HG03097 (cell line): ENCODE results near the gene CYB561D1.

ENCODE experiments used
- ATAC-seq: cut with Tn5 transposase; IDR thresholded peaks from one replicate; pipeline ENCODE4 v1.9.1; 2021; ENCODE audit not compliant: unreplicated experiment, low FRiP score

Gene CYB561D1

DNA sequence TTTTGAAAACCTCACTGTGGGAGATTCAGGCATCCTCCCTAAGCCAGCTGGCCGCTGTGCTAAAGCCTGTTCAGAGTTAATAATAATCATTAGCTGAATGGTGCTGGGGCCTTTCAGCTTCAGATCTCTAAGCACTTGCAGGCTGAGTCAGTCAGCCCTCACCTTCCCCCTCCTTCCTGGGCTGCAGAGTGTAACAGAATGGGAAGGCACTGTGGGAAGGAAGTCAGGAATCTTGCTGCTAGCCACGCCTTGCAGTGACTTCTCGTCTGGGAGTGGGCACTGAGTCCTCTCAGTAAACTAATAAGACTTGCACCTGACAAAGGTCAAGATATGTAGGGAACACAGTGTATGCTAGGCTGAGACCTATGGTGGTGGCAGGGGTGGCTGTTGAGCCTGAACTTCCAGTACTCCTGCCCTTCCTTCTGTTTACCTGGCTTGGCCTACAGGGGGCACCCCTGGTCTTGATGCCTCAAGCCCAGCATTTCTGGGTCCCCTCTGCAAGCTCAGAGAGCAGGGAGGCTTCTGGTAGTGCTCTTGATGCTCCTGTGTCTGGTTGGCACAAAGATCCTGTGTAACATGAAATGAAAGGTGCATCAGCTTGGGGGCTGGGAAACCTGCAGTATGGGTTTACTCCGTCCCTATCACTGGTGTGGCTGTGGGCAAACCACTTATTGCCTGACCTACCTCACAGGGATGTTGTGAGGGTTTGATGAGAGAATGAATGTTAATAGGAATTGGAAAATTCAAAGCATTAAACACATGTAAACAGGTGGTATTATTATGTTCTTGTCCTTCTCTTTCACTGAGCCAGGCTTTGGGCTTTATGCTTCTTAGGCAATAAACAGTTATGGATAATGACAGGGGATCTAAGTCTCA, 6.0 kb downstream of the CYB561D1 start:
- no peak for ATAC-seq

DNA sequence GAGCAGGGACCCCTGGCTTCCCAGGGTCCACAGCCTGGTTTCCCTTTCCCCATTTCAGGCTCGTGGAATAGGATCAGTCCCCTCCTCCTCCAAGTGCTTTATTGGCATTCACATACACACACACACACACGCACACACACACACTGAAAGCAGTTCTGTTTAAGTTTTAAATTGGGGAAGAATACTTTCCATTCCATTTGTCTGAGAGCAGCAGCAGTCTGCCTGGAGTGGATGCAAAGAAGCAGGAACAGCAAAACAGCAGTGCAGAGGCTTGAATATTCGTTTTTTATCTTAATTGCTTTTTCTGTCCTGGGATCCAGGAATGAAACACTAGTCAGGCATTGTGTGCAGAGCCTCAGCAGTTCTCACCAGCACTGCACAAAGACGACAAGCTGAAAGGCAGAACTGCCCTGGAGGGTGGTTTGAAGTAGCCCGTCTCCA, 7.1 kb downstream of the CYB561D1 start:
- ATAC-seq = no peak

DNA sequence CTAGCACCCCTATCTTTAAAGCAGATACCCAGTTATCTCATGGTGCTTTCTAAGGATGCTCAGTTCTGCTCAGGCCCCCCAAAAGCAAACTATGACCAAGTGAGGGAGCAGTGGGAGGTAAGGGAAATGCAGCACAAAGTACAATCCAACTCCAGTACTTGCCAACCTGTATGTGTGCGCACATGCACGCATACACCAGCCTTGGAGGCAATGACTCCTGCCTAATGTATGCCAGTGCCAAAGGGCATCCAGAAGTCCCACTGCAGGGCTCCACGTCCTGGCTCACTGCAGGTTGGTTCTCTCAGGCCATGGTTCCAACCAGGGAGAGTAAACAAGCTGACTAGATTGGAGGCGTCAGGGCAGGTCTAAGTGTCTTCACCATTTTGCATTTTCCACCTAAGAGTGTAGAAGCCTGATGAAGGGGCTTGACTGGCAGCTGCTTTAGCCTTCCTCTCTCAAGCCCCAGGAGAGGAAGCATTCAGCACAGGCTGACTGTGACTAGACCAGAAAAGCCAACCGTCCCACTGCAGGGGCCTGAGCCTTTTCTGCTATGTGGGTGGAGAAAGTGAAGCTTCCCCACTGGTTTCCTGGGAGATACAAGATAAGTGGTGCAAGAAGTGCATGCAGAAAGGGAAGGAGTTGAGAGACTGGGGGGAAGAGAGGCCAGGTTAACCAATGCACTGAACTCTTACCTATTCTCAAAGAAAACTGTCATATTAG, 7.9 kb downstream of the CYB561D1 start:
- ATAC-seq = no peak

DNA sequence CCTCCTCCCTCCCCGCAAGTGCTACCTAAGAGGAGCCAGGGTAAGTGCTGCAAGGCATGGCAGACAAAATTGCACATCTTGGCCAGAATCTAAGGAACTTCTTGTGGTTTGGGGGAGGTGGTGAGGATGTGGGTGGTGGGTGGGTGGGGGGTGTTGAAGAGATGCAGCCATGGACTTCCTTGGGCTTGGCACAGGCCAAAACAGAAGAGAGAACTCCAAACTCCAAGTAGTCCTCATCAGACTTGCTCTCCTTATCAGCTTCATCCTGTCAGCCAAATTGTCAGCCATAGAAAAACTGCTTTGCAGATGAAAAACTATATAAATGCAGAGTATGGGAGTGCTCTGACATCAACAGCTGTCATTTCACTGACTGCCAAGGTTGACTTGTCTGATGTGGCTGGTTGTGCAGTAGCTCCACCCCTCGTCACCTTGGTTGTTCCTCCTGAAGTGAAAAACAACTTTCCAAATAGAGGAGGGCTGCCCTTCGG, 8.5 kb downstream of the CYB561D1 start:
- no peak for ATAC-seq

DNA sequence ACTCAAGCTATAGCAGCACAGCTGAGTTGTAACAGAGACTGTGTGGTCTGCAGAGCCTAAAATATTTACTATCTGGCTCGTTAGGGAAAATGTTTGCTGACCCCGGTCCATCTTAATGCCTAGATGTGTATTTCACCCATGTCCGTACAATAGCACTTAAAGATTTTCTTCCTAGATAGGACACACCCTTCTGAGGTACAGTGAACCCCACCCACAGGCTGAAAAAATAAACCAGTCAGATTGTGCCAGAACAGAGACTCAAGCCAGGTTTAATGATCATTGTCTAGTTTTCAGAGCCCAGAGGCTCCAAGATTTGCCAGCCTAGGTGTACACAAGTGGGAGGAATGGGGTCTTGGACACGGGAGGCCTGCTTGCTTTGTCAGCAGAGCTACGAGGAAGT, 10.0 kb downstream of the CYB561D1 start:
- no peak for ATAC-seq

DNA sequence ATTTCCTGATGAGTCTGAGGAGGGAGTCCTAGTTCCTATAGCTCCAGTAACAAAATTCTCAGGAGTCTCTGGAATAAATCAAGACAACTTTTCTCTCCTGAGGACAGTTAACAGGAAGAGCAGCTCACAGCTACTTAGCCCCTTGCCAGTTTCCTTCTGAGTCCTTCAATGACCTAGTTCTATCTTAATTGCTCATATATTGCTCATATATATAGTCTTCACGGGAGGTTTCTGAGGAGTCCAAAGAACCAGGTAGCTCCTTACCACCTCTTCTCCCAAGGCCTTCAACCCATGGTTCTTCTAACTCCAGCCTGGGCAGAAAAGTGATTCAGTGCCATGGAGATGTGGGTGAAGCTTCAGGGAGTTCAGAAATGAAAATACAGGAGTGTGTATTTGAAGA, 11.1 kb downstream of the CYB561D1 start:
- ATAC-seq = no peak

DNA sequence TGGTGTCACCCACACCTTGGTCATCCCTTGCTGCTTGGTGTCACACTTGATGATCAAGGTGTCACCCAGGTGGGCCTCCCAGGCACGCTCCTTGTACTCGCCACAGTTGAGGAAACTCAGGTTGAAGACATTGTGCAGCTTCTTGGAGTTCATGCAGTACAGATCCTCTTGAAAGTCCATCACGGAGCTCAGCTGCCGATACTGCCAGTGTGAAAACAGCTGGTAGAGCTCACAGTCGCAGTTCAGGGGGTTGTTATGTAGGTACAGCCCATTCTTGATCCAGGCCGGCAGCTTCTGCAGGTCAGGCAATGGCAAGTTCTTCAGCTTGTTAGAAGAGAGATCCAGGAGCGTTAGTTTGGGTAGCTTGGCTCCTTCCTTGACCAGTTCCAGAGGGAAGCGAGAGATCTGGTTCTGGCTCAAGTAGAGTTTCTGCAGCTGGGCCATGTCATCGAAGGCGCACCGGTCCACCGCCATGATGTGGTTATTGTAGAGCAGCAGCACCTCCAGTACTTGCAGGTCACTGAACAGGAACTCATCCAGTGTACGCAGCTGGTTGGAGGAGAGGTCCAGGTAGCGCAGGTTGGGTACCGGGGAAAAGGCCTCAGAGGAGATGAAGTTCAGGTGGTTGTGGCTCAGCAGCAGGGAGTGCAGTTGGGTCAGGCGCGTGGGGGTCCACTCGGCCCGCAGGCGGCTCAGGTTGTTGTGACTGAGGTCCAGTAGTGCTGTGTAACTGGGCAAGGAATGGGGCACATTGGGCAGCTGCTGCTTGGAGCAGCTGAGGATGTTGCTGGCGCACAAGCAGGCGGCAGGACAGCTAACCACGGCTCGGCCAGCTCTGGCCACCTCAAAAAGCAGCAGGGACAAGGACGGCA, 14.3 kb downstream of the CYB561D1 start:
- no peak for ATAC-seq

DNA sequence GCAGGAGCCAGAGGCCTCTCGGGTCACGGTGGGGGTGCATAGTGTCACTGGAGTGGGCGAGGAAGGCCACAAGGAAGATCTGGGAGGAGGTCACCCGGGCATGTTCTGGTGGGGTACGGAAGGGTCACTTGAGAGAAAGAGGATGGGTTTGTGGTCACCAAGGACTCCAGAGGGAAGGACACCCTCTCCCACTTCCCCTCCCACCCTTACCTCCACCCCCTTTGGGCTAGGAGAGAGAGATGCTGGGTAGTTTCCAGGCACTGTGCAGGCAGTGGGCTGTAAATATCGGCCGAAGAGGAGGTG, 14.9 kb downstream of the CYB561D1 start:
- no peak for ATAC-seq

DNA sequence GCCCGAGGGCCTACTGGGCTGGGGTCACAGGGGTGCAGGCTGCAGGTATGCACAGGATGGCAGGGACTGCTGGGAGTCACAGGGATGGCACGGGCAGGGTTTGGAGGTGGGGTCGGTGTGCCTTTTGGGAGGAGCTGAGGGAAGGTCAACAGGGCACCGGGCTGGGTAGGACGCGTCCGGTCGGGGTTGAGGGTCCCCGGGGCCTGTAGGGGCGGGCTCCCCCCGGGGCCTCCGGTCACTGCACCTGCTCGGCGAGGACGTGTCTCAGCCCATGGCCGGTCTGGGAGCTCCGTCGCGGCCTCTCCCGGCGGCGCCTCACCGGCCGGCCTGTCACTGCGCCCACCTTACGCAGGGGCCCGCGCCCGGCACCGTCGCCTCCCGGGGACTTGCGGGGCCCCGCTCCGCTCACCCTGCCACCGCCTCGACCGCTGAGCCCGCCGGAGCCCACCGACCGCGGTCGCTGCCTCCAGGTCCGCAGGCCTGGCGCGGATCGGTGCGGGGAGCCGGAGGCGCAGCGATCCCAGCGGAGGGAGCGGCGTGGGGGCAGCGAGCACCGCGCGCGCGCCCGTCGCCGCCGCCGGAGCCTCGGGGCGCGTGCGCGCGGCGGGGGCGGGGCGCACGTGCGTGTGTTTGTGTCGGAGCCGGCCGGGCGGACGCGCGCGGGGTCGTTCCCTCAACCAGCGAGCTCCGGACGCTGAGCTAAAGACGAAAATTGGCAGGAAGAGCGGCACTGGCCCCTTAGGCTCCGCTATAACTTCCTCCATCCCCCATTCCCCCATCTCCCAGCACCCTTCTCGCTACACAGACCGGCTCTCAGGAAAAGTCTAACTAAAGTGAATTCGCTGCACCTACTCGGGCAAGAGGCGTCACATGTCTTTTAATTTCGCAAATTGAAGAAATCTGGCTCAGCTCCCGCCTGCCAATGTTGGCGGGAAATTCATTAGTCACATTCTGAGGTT, 15.6 kb downstream of the CYB561D1 start, which contains the start of gene AMIGO1:
AMIGO1 (minus strand) TSS at position 552 of the 959 bp plus-strand sequence. CDS start 815 bp downstream, outside the sequence.
- ATAC-seq = no peak

DNA sequence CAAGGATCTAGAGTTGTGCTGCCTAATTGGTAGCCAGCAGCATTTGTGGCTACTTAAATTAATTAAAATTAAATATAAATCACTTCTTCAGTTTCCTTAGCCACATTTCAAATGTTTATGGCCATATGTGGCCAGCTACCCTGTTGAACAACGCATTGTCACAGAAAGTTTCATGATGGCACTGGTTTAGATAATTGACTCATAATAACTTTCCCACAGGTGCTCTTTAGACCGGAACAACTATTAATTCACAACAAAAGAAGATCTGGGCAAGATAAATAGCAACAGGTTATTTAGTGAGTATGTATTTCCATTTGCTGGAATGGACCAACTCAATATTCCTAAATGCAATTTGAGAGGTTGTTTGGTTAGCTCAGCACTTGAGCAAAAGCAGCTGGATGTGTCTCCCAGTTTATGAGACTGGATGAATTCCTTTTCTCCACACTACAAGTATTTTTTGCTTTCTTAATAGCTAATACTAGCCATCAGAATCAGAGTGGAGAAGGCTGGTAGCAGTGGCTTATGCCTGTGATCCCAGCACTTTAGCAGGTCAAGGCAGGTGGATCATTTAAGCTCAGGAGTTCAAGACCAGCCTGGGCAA, 19.3 kb downstream of the CYB561D1 start:
- ATAC-seq = no peak

DNA sequence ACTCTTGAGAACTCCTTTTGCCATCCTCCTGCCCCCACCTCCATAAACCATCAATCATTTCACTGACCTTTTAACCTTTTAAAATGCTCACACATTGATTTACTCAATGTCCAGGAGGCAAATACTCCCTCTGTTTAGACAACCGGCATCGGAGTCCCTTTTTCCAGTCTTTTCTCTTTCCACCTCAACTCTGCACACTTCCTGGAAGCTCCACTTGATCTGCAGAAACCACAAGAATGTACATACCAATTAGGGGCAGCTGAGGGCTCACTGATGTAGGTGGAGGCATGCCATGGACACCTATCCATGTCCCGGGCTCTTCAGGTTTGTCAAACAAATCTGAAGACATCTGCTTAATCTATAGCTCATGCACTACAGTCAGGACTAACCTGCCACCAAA, 21.0 kb downstream of the CYB561D1 start:
- ATAC-seq = no peak

DNA sequence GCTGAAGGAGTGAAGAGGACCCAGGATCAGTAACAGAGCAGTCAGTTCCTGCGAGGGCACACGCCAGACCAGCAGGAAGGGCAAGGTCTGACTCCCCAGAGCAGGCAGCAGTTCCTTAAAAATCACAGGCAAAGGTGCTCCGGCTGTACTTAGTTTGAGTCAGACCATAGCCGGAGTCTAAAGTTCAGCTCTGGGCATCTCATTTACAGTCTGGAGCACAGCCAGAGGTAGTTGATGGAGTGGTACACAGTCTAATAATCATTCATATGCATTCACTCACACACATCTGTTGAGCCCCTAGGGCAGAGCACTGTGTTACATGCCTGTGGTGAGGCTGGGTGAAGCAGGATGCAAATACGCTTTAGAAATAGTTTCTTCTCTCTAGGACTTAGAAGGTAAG, 23.0 kb downstream of the CYB561D1 start:
- ATAC-seq = no peak

DNA sequence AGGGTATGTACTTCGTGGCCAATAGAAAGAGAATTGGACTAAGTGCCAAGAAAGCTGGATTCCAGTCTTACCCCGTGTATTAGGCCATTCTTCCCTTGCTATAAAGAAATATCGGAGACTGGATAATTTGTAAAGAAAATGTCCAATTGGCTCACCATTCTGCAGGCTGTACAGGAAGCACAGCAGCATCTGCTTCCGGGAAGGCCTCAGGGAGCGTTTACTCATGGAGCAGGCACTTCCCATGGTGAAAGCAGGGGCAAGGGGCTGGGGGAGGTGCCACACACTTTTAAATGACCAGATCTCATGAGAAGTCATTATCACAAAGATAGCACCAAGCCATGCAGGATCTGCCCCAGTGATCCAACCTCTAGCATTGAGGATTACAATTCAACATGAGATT, 23.4 kb downstream of the CYB561D1 start:
- ATAC-seq = no peak

DNA sequence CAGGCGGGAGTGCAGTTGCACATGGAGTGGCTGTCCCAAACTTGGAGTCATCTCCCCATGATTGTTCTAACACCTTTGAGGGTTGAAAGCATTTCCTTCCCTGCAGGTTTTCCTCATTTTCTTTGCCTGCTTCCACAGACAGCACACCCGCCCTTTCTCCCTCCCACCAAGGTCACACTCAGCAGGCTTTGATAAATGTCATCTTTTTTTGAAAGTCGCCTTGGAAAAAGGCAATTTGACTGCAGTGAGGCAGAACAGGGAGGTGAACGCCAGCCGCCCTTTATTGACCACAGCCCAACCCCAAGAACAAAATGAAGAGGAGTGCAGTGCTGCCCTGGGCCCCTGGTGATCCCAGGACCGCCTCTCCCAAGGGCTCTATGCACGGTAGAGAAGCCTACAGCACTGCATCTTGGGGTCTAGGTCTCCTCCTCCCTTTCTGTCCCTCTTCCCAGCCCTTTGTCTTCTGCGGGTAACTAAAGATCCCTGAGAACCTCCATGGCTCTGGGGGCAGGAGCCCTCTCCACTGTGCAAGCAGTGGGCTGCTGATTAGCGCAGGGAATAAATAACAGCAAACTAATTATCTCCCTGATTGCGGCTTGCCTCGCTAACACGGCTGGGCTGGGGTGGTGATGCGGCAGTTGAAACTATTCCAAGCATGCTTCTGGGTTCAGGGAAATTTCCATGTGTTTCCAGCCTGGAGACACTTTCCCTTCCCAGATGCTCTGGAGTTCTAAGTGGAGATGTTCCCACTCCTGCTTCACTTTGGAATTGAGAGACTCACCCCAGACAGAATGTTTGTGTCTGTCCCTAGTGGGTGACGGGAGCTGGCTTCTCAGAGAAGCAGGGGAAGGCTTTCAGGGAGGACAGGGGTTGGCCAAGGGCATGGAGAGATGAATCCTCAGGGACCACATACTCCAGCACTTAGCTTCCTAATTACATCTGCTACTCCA, 27.4 kb downstream of the CYB561D1 start:
- no peak for ATAC-seq

DNA sequence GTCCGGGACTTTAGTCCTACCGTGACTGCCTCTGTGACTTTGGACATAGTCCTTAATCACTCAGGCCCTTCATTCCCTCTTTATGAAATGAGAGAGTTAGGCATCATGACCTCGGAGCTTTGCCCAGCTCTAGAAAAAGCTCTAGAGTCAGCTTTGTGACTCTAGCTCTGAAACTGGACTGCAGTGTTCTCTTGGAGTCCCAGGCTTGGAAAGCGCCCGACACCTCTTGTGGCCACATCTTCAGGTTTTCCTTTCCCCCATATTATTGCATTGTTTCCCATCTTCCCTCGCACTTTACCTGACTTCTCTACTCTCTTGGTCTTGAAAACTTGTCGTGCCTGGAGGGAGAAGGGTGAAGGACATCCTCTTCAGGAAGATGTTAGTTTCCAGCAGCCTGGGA, 28.1 kb downstream of the CYB561D1 start:
- ATAC-seq = no peak

DNA sequence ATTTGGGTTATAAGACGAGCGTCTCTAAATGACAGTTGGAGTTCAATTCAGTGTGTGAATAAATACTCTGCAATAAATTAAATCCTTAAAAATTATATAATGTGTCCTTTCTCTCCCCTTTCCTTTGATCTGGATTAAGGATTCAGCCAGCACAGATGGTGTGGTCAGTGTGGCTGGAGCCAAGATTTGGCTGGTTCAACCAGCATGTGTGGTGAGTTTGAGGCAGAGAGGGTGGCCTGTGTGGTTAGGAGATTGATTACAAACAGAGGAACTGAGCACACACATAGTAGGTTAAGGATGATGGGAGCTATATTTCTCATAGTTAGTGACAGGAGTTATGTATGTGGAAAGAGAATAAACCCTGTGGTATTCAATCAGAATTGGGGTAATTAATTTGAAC, 29.8 kb downstream of the CYB561D1 start:
- no peak for ATAC-seq

DNA sequence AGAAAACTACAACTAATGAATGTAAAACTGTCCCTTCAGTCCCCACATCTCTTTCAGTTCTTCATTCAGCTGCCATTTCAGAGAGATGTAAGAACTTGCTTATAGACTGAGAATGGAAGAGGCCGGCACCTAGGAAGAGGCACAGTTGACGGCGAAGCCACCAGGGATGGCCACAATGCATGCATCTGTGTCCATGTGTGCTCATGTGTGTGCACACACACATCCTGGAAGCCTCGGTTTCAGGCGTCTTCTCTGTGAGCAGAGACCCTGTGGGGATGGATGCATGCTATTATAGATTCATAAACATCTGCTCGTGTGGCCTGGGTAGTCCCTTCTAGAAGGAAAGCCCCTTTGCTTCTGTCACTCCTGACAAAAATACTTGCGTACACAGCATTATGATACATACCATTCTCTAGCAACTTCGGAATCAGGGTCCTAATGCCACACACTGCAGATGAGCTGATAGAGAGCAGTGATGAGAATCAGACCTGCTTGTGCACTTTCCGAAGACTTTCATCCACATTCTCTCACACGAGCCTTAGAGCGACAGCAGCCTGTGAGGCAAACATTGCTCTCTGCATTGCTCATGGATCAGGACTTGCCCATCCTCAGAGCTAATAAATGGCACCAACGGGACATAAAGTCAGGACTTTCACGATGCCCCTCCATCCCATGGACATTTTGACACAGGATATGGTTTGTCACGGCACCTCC, 33.4 kb downstream of the CYB561D1 start:
- ATAC-seq = no peak
